Spleen (tissue), 7 donors: Measurements from ENCODE around the gene TMEM272.

Source experiments
- POLR2AphosphoS5 ChIP-seq, 3 donors: sonication (generic); formaldehyde crosslinking; IDR thresholded peaks; one replicate each; pipeline ENCODE4 v1.5.1; 2017; ENCODE audit warnings: antibody characterized with exemption in 3 of 3
- TF ChIP-seq, protein P1 (sequence below), 11 experiments: fragments of 200-600 bp in 7 of 11; fragments of 450-650 bp in 4 of 11; sonication (generic) in 4 of 11; IDR thresholded peaks in 8 of 11; conservative IDR thresholded peaks in 3 of 11; 1 replicate in 7 of 11; 2 replicates in 4 of 11; pipeline versions ENCODE4 v1.4.0 to v1.8.0; 2016 to 2021; ENCODE audit warnings: antibody characterized with exemption in 11 of 11, inconsistent platforms in 4 of 11, mild to moderate bottlenecking in 1 of 11
- donor health status: DM: no; HTN: no; CAD: no; lungs with moderate emphysema.
- donor health status: DM: no; HTN: no; CAD: no.
- donor health status: DM: no; HTN: no; CAD: no.

DNA sequence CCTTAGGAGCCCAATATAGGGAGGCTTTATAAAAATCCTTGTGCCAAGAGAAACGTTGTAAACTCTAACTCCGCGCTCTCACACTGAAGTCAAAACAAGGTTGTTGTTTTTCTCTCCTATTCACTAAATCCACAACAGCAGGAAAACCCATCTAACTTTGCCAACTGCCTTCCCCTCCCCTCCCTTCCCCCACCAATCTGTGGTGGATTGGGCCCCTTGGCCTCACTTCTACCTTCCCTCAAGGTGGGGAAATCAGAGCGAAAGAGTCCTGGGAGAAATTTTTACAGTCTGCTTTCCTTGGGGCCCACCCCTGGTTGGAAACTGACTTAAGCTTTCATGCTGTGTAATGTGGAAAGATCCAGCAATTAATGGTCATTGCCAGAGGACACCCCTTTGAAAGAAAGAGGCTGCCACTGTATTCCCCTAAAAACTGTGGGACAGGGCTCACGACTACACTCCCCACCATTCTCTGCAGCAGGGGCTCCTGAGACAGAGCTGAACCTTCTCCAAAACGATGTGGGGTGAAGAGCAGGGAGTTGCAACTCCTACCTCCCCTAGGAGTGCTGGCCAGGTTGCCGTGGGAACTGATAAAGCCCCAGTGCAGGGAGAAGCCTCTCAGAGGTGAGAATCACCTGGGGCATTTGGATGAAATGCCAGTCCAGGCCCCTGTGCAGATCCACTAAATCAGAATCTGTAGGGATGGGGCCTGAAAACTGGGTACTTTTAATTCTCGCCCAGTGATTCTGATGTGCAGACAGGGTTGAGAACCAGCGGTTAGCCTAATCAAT, 42.2 kb downstream of the TMEM272 start:
- TF ChIP-seq, protein P1, sequence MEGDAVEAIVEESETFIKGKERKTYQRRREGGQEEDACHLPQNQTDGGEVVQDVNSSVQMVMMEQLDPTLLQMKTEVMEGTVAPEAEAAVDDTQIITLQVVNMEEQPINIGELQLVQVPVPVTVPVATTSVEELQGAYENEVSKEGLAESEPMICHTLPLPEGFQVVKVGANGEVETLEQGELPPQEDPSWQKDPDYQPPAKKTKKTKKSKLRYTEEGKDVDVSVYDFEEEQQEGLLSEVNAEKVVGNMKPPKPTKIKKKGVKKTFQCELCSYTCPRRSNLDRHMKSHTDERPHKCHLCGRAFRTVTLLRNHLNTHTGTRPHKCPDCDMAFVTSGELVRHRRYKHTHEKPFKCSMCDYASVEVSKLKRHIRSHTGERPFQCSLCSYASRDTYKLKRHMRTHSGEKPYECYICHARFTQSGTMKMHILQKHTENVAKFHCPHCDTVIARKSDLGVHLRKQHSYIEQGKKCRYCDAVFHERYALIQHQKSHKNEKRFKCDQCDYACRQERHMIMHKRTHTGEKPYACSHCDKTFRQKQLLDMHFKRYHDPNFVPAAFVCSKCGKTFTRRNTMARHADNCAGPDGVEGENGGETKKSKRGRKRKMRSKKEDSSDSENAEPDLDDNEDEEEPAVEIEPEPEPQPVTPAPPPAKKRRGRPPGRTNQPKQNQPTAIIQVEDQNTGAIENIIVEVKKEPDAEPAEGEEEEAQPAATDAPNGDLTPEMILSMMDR (IDR thresholded peaks at IDR 0.05 in 8 of 11, conservative IDR thresholded peaks at IDR 0.05 in 3 of 11) = no peak
- TF ChIP-seq POLR2AphosphoS5 (IDR thresholded peaks at IDR 0.05) = no peak
